H9 (cell line): ENCODE data around the gene KCNMA1. TPM values are rescaled to one million over a fixed set of nuclear protein-coding genes. Genes with fewer than 3 reads are reported as not detected.

Experiments used
- DNase-seq: peaks from one replicate; pipeline ENCODE4 v3.0.0-alpha.2; 2017
- H2AFZ ChIP-seq: one replicate; pipeline ENCODE4 v1.6.1; 2013; ENCODE audit warnings: mild to moderate bottlenecking, low read length, control low read depth, moderate library complexity
- H2AK5ac ChIP-seq: 2 replicates; pipeline ENCODE4 v1.6.1; 2013; ENCODE audit warnings: low read length, control low read depth, mixed read lengths; ENCODE audit not compliant: insufficient read length
- H2BK120ac ChIP-seq: one replicate; pipeline ENCODE4 v1.6.1; 2013; ENCODE audit warnings: low read depth, mild to moderate bottlenecking, low read length, control low read depth, inconsistent platforms; ENCODE audit not compliant: poor library complexity, severe bottlenecking
- H2BK12ac ChIP-seq: 2 replicates; pipeline ENCODE4 v1.6.1; 2013; ENCODE audit warnings: low read length, control low read depth, mixed read lengths, low read depth; ENCODE audit not compliant: insufficient read length
- H2BK15ac ChIP-seq: 2 replicates; pipeline ENCODE4 v1.6.1; 2013; ENCODE audit warnings: low read depth, low read length, control low read depth
- H2BK20ac ChIP-seq: one replicate; pipeline ENCODE4 v1.6.1; 2013; ENCODE audit warnings: low read depth, mild to moderate bottlenecking, low read length, control low read depth, inconsistent platforms; ENCODE audit not compliant: poor library complexity, severe bottlenecking
- H2BK5ac ChIP-seq: 2 replicates; pipeline ENCODE4 v1.6.1; 2013; ENCODE audit warnings: low read length, control low read depth, mixed read lengths; ENCODE audit not compliant: insufficient read length
- H3K14ac ChIP-seq: 2 replicates; pipeline ENCODE4 v1.6.1; 2013; ENCODE audit warnings: low read length, control low read depth; ENCODE audit not compliant: insufficient read depth
- H3K18ac ChIP-seq: 2 replicates; pipeline ENCODE4 v1.6.1; 2013; ENCODE audit warnings: low read depth, mild to moderate bottlenecking, mixed read lengths, low read length, control low read depth; ENCODE audit not compliant: insufficient read length
- H3K23ac ChIP-seq: 2 replicates; pipeline ENCODE4 v1.6.1; 2013; ENCODE audit warnings: low read length, control low read depth, mixed read lengths, low read depth; ENCODE audit not compliant: insufficient read length
- H3K23me2 ChIP-seq: 2 replicates; pipeline ENCODE4 v1.6.1; 2013; ENCODE audit warnings: low read depth, mild to moderate bottlenecking, mixed read lengths, low read length, control low read depth; ENCODE audit not compliant: insufficient read length, poor library complexity, severe bottlenecking
- H3K27ac ChIP-seq: 2 replicates; pipeline ENCODE4 v1.5.1; 2013; ENCODE audit warnings: low read length, control low read depth, mixed read lengths, low read depth; ENCODE audit not compliant: insufficient read length
- H3K27me3 ChIP-seq: 2 replicates; pipeline ENCODE4 v1.6.1; 2013; ENCODE audit warnings: low read length, control low read depth, inconsistent platforms; ENCODE audit not compliant: insufficient read depth
- H3K4ac ChIP-seq: 2 replicates; pipeline ENCODE4 v1.6.1; 2013; ENCODE audit warnings: low read depth, mild to moderate bottlenecking, control low read depth, inconsistent platforms, low read length, moderate library complexity
- H3K4me1 ChIP-seq: 2 replicates; pipeline ENCODE4 v1.6.1; 2013; ENCODE audit warnings: low read length, control low read depth, inconsistent platforms; ENCODE audit not compliant: insufficient read depth
- H3K4me2 ChIP-seq: 2 replicates; pipeline ENCODE4 v1.6.1; 2013; ENCODE audit warnings: low read length, control low read depth, mixed read lengths; ENCODE audit not compliant: insufficient read length, insufficient read depth
- H3K56ac ChIP-seq: 2 replicates; pipeline ENCODE4 v1.6.1; 2013; ENCODE audit warnings: low read depth, mild to moderate bottlenecking, mixed read lengths, low read length, control low read depth; ENCODE audit not compliant: insufficient read length
- H3K79me1 ChIP-seq: 2 replicates; pipeline ENCODE4 v1.6.1; 2013; ENCODE audit warnings: low read depth, mild to moderate bottlenecking, moderate library complexity, low read length, control low read depth, inconsistent platforms; ENCODE audit not compliant: insufficient read depth, poor library complexity, severe bottlenecking
- H3K79me2 ChIP-seq: 2 replicates; pipeline ENCODE4 v1.6.1; 2013; ENCODE audit warnings: low read length, control low read depth, inconsistent platforms; ENCODE audit not compliant: insufficient read depth
- H3K9ac ChIP-seq: 2 replicates; pipeline ENCODE4 v1.6.1; 2013; ENCODE audit warnings: low read length, control low read depth, mixed read lengths; ENCODE audit not compliant: insufficient read length; ENCODE audit errors: extremely low read depth
- H3K9me3 ChIP-seq: one replicate; pipeline ENCODE4 v1.6.1; 2013; ENCODE audit warnings: low read depth, low read length, inconsistent platforms; ENCODE audit not compliant: control insufficient read depth
- H3T11ph ChIP-seq: one replicate; pipeline ENCODE4 v1.6.1; 2013; ENCODE audit warnings: mild to moderate bottlenecking, low read length, control low read depth, inconsistent platforms
- H4K20me1 ChIP-seq: one replicate; pipeline ENCODE4 v1.6.1; 2013; ENCODE audit not compliant: control insufficient read depth, insufficient read length, insufficient read depth
- H4K5ac ChIP-seq: 2 replicates; pipeline ENCODE4 v1.6.1; 2013; ENCODE audit warnings: low read depth, mild to moderate bottlenecking, mixed read lengths, low read length, control low read depth; ENCODE audit not compliant: insufficient read length
- H4K8ac ChIP-seq: replicated peaks from 2 replicates; pipeline ENCODE4 v1.6.1; 2013; ENCODE audit warnings: low read length, control low read depth, mixed read lengths, low read depth; ENCODE audit not compliant: insufficient read length
- H4K91ac ChIP-seq: 2 replicates; pipeline ENCODE4 v1.6.1; 2013; ENCODE audit warnings: low read depth, mild to moderate bottlenecking, moderate library complexity, mixed read lengths, low read length, control low read depth; ENCODE audit not compliant: insufficient read length
- H3K27ac Mint-ChIP-seq, 3 experiments: 2 replicates in 2 of 3; 3 replicates in 1 of 3; pipeline ENCODE4 v1.8.0; 2020 to 2021; ENCODE audit warnings: mixed read lengths in 3 of 3, mild to moderate bottlenecking in 1 of 3, moderate library complexity in 1 of 3
- H3K27me3 Mint-ChIP-seq: 2 replicates; pipeline ENCODE4 v1.8.0; 2021; ENCODE audit warnings: low read depth, mild to moderate bottlenecking, moderate library complexity, mixed read lengths
- H3K36me3 Mint-ChIP-seq, 3 experiments: 2 replicates in 2 of 3; 3 replicates in 1 of 3; pipeline ENCODE4 v1.8.0; 2020 to 2021; ENCODE audit warnings: low read depth in 3 of 3, mixed read lengths in 3 of 3; ENCODE audit not compliant: insufficient read depth in 1 of 3
- H3K4me1 Mint-ChIP-seq, 2 experiments: 2 replicates each; pipeline ENCODE4 v1.8.0; 2020; ENCODE audit warnings: mixed read lengths in 2 of 2
- H3K4me3 Mint-ChIP-seq, 2 experiments: 2 replicates in 1 of 2; 3 replicates in 1 of 2; pipeline ENCODE4 v1.8.0; 2020 to 2021; ENCODE audit warnings: mild to moderate bottlenecking in 2 of 2, mixed read lengths in 2 of 2, moderate library complexity in 1 of 2
- H3K9me3 Mint-ChIP-seq, 2 experiments: 2 replicates in 1 of 2; 3 replicates in 1 of 2; pipeline ENCODE4 v1.8.0; 2020; ENCODE audit warnings: mild to moderate bottlenecking in 2 of 2, mixed read lengths in 2 of 2, moderate library complexity in 1 of 2
- WGBS: extraction: QIAGEN DNeasy Blood & Tissue Kit; methylation state at CpG from one replicate; pipeline ENCODE4 v1.1.7; 2013; ENCODE audit warnings: missing lambda C conversion rate, low lambda C conversion rate, mixed read lengths; ENCODE audit not compliant: insufficient read length; ENCODE audit errors: extremely low coverage; 5-methylcytosine and 5-hydroxymethylcytosine counted together
- total RNA-seq: library from RNA; stranded (reverse); gene quantifications from 2 replicates; pipeline ENCODE4 v1.2.1, GENCODE V29; 2021
- TF ChIP-seq, protein P1 (sequence below): fragments of 200-600 bp; sonication (generic); conservative IDR thresholded peaks from 3 replicates; pipeline ENCODE4 v1.8.0; 2021; ENCODE audit warnings: antibody characterized with exemption, mild to moderate bottlenecking

The KCNMA1 gene
- total RNA-seq, 1 experiment from 2014 or later, result 2.0 TPM

DNA sequence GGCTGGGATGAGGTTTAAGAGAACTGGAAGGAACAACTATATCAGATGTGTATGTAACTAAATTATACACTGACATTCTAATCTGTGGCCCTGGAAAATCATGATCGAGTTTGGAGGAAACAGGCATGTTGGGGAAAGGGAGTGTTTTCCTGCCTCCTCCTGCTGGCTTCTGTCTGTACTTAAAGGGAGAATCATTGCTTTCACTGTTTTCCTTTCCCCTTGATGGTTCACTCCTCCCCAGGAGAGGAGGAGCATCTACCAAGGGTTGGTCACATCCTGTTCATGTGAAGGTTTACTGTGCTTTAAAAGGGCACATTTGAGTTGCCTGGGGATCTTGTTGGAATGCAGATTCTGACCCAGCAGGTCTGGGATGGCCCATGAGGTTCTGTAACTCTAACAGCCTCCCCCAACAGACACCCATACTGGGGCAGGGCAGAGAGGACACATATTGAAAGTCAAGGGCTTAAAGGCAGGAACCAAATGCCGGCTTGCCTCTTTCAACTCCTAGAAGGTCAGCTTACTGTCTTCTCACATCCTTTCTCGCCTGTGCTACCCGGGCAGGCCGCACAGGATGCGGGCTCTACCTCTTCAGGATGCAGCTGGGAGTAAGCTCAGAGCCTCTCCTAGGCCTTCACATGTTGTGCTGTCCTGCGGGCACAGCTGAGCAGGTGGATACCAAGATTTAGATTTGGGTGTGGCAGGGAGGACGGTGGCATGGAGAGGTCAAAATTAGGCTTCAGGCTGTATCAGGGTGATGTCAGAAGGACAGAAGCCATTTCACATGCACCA lies 694.8 kb downstream of the KCNMA1 start:
- Histone ChIP-seq H3K79me2 (no peaks in the 10 kb centered on the region), H3K79me1 (no peaks in the 10 kb centered on the region), H3K27me3 (no peaks in the 10 kb centered on the region), H2BK5ac (no peak overlapping the region), H3K4me1 (peaks cover 4% of the 10 kb centered on the region; the same call in 1 of the 2 replicates), H2BK15ac (no peak overlapping the region), H3K14ac (no peak overlapping the region; the same call in 1 of the 2 replicates), H2BK12ac (no peak overlapping the region), H4K91ac (no peak overlapping the region), H3T11ph (no peak overlapping the region), H3K4me2 (no peak overlapping the region), H2AFZ (no peak overlapping the region), H2BK20ac (no peak overlapping the region), H4K5ac (no peak overlapping the region), H3K56ac (no peak overlapping the region), H3K9me3 (no peaks in the 10 kb centered on the region), H4K20me1 (no peaks in the 10 kb centered on the region), H3K23ac (no peak overlapping the region), H2BK120ac (no peak overlapping the region), H3K18ac (no peak overlapping the region), H3K23me2 (no peaks in the 10 kb centered on the region), H3K4ac (no peak overlapping the region), H4K8ac (no peak overlapping the region), H2AK5ac (no peak overlapping the region), H3K27ac (no peak overlapping the region), H3K9ac (no peak overlapping the region)
- no peak for DNase-seq
- Mint-ChIP-seq H3K4me1 (peaks cover 4 to 5% of the 10 kb centered on the region in 2 experiments), H3K9me3 (no peaks in the 10 kb centered on the region), H3K36me3 (no peaks in the 10 kb centered on the region), H3K27ac (no peak overlapping the region; a peak in 1 of 7 replicates), H3K4me3 (no peak overlapping the region), H3K27me3 (no peaks in the 10 kb centered on the region)
- WGBS, result no CpG with 5 or more reads among the region's 8 CpGs
- TF ChIP-seq, protein P1, sequence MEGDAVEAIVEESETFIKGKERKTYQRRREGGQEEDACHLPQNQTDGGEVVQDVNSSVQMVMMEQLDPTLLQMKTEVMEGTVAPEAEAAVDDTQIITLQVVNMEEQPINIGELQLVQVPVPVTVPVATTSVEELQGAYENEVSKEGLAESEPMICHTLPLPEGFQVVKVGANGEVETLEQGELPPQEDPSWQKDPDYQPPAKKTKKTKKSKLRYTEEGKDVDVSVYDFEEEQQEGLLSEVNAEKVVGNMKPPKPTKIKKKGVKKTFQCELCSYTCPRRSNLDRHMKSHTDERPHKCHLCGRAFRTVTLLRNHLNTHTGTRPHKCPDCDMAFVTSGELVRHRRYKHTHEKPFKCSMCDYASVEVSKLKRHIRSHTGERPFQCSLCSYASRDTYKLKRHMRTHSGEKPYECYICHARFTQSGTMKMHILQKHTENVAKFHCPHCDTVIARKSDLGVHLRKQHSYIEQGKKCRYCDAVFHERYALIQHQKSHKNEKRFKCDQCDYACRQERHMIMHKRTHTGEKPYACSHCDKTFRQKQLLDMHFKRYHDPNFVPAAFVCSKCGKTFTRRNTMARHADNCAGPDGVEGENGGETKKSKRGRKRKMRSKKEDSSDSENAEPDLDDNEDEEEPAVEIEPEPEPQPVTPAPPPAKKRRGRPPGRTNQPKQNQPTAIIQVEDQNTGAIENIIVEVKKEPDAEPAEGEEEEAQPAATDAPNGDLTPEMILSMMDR, result no peak
